SJCRH30 (cell line): ENCODE results near the gene RNASEL. TPM values are rescaled to one million over a fixed set of nuclear protein-coding genes. Genes with fewer than 3 reads are reported as not detected.

Source experiments
- DNase-seq, 2 experiments: peaks; one replicate each; pipeline ENCODE4 v3.0.0-alpha.2; 2015 to 2020
- H3K27ac ChIP-seq: fragments of 250-450 bp; sonication (Bioruptor Pico); 2 replicates; pipeline ENCODE4 v1.5.1; 2020; ENCODE audit warnings: mild to moderate bottlenecking, moderate library complexity
- H3K27me3 ChIP-seq: fragments of 250-450 bp; sonication (Bioruptor Pico); 2 replicates; pipeline ENCODE4 v1.5.1; 2020; ENCODE audit warnings: mild to moderate bottlenecking, moderate library complexity
- H3K36me3 ChIP-seq: fragments of 250-450 bp; sonication (Bioruptor Pico); 2 replicates; pipeline ENCODE4 v1.5.1; 2020; ENCODE audit warnings: mild to moderate bottlenecking, moderate library complexity
- H3K4me1 ChIP-seq: fragments of 250-450 bp; sonication (Bioruptor Pico); 2 replicates; pipeline ENCODE4 v1.5.1; 2020; ENCODE audit warnings: mild to moderate bottlenecking, moderate library complexity
- H3K4me3 ChIP-seq: fragments of 250-450 bp; sonication (Bioruptor Pico); 2 replicates; pipeline ENCODE4 v1.5.1; 2020; ENCODE audit warnings: mild to moderate bottlenecking, moderate library complexity
- H3K9me3 ChIP-seq: fragments of 250-450 bp; sonication (Bioruptor Pico); replicated peaks from 2 replicates; pipeline ENCODE4 v1.5.1; 2020; ENCODE audit warnings: mild to moderate bottlenecking, moderate library complexity
- total RNA-seq: library from RNA; depleted of rRNA; stranded (reverse); fragments of >200 nt; shearing (Covaris generic); gene quantifications from 2 replicates; pipeline ENCODE4 v1.2.3, GENCODE V29; 2014; rRNA removed

The RNASEL gene
- total RNA-seq, 1 experiment from 2014 or later = 1.5 TPM

GRCh38 chr1:182525342-182525741 lies 63.7 kb downstream of the RNASEL start:
- Histone ChIP-seq H3K27me3 (no peaks in the 10 kb centered on the region), H3K27ac (no peak overlapping the region), H3K9me3 (0 out of 2 replicates have a peak, but pooled peaks cover 3% of the 10 kb centered on the region), H3K36me3 (no peaks in the 10 kb centered on the region), H3K4me3 (no peak overlapping the region), H3K4me1 (no peaks in the 10 kb centered on the region)
- no peak for DNase-seq

Other genes with a start within 250 kb of the RNASEL start
- 221 and 229 TPM in 2 replicates for gene GLUL, start 197.5 kb downstream of the RNASEL start, total RNA-seq
- not detected in 2 replicates for gene TEDDM1, start 188.6 kb downstream of the RNASEL start, total RNA-seq
- not detected in 2 replicates for gene RGSL1, start 139.1 kb downstream of the RNASEL start, total RNA-seq
- 96.7 and 101 TPM in 2 replicates for gene RGS16, start 15.1 kb upstream of the RNASEL start, total RNA-seq
- 1.6 and 2.7 TPM in 2 replicates for gene RGS8, start 95.3 kb upstream of the RNASEL start, total RNA-seq
- 1.7 and 3.1 TPM in 2 replicates for gene NPL, start 200.5 kb upstream of the RNASEL start, total RNA-seq